Effector CD4-positive, alpha-beta T cell (primary cell): Measurements from ENCODE around the gene DLEC1.
"Not testable (repeated sequence)": the region's sequence is repeated elsewhere in the genome, so short reads cannot be mapped to it uniquely, and the experiment has no call there.

Source experiments
- DNase-seq: peaks from one replicate; pipeline ENCODE4 v3.0.0-alpha.2; 2020

The DLEC1 gene

DNA sequence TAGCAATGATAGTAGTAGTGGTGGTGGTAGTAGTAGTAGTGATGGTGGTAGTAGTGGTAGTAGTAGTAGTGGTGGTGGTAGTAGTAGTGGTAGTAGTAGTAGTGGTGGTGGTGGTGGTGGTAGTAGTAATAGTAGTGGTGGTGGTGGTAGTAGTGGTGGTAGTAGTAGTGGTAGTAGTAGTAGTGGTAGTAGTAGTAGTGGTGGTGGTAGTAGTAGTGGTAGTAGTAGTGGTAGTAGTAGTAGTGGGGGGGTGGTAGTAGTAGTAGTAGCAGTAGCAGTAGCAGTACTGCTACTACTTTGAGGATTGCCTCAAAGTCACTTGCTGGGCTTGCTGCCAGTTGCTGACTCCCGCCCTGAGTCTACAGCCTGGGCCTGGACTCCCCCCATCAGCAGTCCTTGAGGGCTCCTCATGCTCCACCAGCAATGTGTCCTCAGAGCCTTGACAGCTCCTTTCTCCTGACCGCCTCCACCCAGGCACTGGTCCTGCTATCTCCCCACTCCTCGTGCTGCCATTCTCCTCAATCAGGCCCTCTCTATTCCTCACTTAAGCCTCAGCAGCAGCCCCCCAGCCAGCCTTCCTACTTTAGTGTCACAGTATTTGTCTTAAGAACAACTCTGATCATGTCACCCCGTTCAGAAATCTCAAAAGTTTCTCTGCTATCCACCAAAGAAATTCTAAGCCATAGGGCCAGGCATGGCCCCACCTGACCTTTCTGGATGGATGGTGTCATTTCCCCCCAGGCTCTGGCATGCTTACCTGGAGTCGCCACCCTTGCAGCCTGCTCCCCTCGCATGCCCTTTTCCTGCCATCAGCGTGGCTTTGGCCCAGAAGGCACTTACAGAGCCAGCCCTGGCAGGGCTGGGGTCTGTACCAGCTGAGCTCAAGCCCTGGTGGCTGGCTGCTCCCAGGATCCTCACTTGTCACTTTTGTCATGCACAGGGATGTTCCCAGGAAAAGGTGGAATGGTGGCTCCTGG, 45.6 kb downstream of the DLEC1 start:
- DNase-seq: peak; percentile 16

DNA sequence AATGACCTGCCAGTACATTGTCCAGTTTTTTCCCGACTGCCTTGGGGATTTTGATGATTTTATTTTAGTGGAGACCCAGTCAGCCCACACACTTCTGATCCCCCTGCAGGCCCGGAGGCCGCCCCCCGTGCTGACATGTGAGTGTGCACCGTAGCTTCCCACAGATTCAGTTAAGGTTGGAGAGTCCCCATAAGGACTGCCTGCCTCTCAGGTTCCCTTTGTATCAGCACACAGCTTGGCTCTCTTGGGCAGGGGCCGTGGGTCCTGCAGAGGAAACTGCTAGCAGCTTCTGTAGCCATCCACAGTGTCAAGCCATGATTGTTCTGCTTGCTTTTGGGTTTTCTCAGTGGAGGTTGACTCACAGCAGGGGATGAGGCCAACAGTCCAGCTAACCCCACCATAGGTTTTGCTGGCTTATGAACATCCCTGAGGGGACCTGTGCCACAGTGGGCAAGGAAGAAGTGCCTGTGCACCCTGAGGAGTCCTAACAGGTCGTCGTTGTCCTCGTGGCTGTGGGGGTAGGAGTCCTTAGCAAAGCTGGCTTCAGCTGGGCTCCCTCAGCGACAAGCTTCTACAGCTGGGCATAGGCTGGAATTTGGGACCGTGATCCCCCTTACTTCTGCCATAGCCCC, 46.4 kb downstream of the DLEC1 start:
- DNase-seq: no peak

DNA sequence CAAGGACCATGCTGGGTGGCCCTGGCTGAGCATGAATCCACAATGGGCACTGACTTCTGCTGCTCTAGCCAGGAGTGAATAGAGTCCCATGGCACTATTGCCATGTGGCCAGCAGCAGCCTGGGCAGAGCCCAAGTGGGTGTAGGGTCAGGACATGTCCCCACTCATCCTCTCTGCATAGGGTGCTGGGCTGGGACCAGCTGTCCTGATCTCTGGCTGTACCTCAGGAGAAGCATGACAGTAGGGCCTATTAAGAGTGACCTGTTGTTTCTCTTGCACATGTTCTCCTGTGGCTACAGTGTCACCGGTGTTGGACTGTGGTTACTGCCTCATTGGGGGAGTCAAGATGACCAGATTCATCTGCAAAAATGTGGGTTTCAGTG, 46.9 kb downstream of the DLEC1 start:
- DNase-seq: no peak

DNA sequence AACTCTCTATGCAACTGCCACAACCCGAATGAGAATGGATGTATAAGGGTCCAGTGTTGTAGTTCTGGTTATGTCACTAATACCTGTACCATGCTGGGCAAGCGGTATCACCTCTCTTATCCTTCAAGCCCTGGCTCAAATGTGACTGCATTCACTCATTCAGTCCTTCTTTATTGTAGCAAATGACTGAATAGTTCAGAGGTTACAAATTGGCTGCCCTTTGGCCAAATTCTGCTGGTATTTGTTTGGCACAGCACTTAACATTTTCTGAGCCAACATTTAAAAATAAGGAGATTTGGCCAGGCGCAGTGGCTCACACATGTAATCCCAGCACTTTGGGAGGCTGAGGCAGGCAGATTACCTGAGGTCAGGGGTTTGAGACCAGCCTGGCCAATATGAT, 47.5 kb downstream of the DLEC1 start:
- DNase-seq: no peak

DNA sequence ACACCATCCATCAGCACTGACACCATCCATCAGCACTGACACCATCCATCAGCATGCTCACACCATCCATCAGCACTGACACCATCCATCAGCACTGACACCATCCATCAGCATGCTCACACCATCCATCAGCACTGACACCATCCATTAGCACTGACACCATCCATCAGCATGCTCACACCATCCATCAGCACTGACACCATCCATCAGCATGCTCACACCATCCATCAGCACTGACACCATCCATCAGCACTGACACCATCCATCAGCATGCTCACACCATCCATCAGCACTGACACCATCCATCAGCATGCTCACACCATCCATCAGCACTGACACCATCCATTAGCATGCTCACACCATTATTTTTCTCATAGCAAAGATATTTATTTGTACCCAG, 48.3 kb downstream of the DLEC1 start:
- not testable (repeated sequence) for DNase-seq

DNA sequence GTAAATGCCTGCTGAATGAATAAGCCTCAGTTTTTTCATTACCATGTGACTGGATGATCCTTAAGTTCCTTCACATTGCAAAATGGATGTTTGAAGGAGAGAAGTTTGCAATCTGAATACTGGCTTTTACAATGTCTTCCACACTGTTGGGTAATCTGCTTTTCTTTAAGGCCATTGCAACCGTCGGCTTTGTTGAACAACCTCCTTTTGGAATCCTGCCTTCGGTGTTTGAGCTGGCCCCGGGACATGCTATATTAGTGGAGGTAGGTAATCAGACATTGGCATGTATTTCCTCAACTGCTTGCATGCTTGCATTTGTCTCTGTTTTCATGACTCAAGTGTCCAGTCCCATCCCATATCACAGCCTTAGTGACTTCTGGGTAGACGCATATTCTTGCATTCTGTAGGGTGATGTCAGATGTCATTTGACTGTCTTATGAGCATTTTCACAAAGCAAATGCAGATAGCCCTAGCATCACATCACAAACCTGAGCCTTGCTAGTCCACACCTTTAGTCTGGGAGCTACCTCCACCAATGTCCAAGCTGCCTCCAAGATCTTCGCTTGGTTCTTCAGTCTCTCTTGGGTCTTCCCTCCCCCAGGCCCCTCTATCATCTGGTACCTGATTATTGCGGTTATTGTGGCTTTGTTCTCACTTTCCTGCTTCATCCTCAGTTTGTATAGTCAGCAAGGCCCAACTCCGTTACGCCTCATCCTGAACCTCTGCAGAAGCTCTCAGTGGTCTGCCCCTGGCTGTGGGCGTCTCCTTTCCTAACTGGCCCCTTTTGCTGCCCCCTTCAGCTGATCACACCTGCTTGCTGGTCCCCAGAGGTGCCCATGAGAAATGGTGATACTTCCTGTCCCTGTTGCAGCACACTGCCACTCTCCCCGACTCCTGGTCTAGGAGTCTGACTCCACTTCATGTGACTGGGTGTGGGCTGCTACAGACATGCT, 49.4 kb downstream of the DLEC1 start:
- DNase-seq: no peak

DNA sequence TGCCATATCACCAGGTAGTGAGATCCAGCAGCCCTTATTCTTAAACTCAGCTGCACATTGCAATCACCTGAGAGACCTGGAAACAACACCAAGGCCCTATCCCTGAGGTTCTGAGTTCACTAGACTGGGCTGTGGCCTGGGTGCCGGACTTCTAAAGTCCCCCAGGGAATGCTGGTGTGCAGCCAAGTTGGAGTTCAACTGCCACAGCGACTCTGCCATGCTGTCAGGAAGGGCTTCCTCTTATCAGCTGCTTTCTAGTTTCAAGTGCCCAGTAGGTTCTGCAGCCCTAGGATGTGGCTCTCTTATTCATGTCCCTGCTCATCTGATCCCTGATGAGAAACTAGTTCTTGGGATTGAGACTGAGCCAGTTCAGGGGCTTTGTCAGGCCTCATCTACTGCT, 50.2 kb downstream of the DLEC1 start:
- DNase-seq: no peak

DNA sequence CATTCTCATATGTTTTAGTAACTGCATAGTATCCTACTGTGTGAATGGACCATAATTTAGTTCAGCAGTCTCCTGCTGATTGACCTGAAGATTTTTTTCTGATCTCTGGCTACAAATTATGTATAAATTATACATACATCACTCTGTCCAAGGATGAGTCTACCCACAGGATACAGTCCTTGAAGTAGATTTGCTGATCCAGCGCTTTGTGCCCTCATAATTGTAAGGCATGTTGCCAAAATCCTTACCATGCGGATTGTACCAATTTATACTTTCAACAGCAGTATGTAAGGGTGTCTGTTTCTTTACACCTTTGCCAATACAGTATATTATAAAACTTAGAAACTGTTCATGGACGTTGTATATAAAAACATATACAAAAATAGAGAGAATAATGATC, 51.4 kb downstream of the DLEC1 start:
- DNase-seq: no peak

DNA sequence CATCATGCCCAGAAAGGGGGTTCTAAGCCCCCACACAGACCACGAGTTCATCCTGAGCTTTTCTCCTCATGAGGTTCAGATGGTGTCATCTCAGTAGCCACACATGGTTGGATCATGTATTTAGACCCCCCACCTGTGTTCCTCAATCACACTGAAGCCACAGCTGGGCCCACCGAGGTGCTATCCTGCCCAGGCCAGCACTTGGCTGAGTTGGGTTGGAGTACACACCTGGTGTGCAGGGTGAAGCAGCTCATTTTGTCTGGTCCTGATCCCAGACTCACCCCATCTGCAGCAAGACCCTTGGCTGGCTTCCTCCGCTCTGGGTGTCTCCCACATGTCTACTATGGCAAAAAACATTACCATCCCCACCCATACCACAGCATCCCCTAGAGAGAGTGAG, 56.0 kb downstream of the DLEC1 start:
- DNase-seq: no peak

DNA sequence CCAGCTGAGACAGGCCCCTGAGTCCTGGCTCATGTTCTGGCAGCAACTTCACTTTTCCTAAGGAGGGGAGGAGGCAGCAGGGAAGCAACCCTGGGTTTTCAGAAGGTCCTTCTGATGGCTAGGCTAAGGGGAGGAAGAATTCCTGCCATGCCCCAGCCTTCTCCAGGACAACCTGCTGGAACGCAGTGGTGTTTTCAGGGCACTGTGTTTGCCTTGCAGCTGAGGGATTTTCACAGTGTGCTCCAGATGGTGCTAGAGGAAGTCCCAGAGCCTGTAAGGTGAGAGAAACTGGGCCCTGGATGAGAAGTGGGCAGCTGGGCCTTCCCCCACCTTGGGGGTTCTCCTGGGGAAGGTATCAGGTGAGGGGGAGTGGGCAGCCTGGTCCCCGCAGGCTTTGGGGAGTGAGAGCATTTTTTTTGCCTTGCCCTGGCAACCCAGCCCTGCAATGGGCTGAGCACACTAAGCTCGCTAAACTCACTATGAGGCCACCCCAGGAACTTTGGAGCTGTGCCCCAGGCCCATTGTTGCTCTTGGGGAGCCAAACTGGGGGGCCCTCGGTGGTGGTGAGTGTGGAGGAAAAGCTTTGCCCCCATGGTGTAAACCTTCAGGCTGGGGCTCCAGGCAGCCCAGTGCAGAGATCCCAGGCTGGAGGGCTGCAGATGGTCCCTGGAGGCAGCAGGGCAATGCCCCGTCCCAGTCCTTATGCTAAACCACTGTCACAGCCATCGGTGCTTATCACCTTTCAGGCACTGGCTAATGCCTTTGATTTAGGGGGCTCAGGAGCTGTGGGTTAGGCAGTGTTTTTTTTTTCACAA, 56.9 kb downstream of the DLEC1 start:
- no peak for DNase-seq

DNA sequence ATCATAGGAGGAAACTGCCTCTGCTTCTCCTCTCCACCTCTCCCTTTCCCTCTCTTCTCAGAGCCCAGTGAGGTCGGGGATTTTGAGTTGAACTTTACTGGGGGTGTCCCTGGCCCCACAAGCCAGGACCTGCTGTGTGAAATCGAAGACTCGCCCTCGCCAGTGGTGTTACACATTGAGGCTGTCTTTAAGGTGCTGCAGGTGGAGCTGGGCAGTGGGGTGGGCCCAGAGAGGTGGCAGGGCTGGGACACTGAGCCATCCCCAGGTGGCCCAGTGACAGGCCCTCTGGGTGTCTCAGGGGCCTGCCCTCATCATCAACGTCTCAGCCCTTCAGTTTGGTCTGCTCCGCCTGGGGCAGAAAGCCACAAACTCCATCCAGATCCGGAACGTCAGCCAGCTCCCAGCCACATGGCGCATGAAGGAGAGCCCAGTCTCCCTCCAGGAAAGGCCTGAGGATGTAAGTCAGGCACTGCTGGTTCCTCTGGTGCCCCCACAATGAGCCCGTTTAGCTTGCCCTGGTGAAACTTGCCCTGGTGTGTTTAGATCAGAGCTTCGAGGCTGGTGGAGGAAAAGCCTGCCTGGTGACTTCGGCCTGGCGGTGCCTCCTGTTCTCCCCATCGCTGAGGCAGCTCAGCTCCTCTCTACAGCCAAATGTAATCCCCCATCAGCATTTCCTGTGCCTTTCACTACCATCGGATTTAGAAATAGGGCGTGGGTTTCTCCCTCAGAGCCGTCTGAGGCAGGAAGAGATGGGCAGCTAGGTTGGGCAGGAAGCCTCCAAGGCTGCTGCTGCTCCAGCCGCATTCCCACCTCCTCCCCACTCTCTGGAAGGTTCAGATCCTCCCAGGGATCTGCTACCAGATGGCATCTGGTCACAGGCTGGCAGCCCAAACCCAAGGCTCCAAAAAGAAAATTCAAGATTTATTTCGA, 58.7 kb downstream of the DLEC1 start:
- DNase-seq: no peak

DNA sequence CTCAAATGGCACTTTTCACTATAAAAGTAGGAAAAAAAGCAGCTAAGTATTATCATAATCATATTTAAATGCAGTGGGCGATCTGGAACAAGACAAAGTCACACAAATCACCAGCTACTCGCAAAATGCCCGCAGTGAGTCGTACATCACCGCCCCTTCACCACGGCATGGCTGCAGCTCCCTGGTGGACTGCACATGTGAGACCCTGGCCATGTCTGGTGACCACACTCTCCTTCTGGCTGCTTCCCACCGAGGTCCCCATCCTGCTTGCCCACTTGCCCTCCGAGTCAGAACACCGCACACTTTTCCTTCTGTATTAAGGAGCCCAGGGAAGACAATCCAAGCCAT, 59.3 kb downstream of the DLEC1 start:
- DNase-seq: no peak

DNA sequence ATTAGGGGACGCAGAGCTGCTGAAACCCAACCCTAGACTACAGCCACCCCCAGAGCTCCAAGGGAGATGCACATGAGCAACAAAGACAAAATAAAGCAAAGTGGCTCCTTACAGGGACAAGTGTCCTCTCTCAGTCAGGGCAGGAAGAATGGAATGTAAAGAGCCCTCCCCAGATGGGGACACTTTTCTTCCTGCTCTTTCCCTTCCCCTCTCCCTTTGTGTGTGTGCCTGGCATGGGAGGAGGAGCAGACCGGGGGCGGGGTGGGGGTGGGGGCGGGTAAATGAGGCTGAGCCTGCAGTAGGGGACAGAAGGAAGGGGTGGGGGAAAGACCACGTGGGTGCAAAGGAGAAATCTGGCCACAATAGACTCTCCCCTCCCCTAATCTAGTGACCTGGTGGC, 60.5 kb downstream of the DLEC1 start:
- DNase-seq: no peak

DNA sequence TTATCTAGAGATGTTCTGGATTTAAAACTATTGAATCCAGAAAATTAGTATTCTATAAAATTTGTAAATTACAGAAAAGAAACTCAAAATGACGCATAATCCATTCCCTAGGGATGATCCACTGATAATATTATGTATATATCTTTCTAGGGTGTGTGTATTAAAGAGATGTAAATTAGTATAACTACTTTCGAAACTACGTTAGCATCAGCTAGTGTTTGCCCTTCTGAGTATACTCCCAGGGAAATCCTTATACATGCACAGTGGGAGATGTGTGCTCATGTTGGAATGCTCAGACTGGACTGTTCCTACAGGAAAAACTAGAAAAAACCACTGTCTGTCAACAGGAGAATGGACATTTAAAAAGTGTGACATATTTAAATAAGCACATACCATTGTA, 61.5 kb downstream of the DLEC1 start:
- no peak for DNase-seq

DNA sequence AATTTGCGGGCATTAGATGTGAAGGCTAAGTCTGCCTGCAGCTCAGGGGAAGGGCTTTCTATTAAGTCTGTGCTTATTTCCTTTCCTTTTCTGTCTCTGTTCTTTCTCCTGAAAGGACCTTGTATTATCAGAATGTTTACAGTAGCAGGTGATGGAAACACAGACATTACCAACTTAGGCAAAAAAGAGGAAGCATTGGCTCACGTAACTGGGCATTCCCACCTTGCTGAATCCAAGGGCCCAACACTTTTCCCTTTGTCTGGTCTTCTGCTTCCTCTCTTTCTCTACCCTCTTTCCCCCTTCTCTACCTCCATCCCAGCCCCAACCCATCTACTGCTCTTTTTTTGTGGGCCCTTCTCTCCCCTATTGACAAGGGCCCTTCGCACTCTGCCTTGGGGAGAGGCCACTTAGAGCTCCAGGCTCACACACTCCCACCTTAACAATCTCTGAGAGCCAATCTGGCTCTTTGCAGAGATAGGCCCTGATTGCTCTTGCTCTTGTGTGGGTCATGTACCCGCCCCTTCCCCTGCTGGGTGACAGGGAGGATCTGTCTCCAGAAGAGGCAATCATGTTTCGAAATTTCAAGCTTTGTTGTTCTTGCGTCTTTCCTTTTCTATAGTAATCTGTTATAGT, 62.9 kb downstream of the DLEC1 start:
- DNase-seq: no peak

DNA sequence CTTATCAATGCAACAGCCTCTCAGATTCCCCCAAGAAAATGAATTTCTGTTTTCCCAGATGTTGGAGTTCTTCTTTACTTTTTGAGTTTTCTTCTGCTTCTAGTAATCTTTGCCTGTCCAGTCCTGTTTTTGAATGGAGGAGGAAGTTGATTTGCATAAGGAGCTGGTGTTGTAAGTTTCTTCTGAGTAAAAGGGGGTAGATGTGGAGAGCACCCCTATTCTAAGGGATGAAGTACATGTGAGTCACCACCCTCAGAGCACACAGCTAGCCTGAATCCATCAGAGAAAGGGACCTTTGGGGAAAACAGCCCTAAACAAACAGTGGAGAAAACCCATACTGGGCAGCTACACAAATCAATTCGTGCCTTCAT, 63.4 kb downstream of the DLEC1 start:
- DNase-seq: no peak

DNA sequence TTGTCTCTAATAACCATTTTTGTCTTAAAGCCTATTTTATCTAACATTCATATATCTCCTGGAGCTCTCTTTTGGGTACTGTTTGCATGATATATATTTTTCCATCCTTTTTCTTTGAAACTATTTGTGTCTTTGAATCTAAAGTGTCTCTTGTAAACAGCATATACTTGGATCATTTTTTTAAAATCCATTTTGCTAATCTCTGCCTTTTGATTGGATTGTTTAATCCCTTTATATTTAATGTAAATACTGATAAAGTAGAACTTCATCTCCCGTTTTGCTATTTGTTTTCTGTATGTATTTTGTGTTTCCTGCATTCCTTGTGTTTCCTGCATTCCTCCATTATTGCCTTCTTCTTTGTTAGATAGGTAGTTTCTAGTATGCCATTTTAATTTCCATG, 66.5 kb downstream of the DLEC1 start:
- DNase-seq: no peak

DNA sequence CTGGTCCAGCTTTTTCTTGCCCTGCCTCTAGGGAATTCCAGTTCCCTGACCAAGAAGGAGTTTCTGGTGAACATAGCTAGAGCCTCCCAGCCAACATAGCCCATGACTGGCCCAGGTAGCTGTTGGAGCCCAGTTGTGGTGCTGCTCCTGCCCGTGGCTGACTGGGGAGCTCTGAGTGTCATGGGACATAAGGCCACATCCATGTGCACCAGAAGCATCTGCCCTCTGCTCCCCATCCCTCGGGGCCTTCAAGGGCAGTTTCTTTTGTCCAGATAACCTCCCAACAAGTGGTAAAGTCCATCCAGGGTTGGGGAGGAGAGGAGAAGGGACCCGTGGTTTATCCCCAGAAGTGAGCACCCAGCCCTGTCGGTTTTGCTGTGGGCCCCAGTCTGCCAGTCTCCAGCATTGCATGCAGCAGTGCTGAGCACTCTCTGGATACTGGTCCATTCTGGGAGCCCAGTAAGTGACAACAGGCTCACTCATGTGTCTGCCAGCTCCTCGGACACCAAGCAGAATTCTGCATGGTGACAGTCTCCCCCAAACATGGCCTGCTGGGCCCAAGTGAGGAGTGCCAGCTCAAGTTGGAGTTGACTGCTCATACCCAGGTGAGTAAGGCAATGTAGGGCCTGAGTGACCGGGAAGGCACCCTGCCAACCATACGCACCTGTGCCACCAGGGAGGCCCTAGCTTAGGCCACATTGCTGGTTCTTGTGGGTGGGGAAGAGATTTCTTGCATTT, 69.1 kb downstream of the DLEC1 start:
- DNase-seq: no peak

DNA sequence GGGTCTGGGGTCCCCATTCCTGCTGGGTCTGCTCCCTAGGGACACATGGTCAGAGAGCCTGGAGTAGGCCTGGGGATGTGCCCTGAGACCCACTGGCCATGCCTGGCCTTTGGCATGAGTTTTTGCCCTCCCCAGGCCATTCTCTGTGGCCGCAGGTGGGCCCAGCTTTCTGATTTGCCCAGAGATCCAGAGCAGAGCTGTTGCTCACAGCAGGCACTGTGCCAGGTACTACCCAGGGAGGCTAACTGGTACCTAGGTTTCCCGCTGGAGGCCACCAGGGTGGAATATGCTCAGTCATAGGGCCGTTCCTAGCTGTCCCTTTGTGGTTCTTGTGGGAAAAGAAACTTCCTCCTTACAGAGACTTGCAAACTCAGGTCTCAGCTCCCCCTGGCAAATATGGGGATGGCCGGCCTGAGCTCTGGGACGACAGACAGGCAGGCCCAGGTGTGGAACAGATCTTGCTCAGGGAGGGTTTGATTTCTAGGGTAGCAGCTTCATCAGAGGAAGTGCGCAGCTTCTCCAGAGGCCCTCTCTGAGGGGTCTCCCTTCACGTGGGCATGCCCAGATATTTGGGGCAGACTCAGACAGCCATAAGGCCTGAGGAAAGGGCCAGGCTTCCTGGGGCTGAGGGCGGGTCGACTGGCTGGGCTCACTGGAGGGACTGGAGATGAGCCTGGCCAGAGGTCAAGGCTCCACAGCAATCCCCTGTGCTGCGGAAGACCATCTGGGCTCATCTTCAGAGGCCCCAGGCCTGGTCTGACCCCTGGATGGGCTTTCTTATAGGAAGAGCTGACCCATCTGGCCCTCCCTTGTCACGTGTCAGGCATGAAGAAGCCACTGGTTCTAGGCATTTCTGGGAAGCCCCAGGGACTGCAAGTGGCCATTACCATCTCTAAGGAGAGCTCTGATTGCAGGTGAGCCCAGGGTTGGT, 69.9 kb downstream of the DLEC1 start:
- DNase-seq: no peak
